Cardiac muscle cell (in vitro differentiated cells and primary cell): ENCODE data around the gene MLXIPL. TPM values are rescaled to one million over a fixed set of nuclear protein-coding genes. Genes with fewer than 3 reads are reported as not detected.
A peak's percentile ranks its signal among the peaks of the same experiment; 100 is the strongest.
"Not testable (repeated sequence)": the region's sequence is repeated elsewhere in the genome, so short reads cannot be mapped to it uniquely, and the experiment has no call there.

Experiments
- DNase-seq, 2 donors: peaks; one replicate each; pipeline versions ENCODE4 v3.0.0 to v3.0.0-alpha.2; 2010 to 2017; ENCODE audit warnings: low read depth in 1 of 2, low spot score in 1 of 2
- H3K27ac ChIP-seq: fragments of 200-600 bp; sonication (generic); 2 replicates; pipeline ENCODE4 v1.5.1; 2016
- H3K27me3 ChIP-seq: fragments of 200-600 bp; sonication (generic); 2 replicates; pipeline ENCODE4 v1.6.0; 2016; ENCODE audit warnings: control low read depth
- H3K36me3 ChIP-seq: fragments of 200-600 bp; sonication (generic); 2 replicates; pipeline ENCODE4 v1.5.1; 2016; ENCODE audit warnings: control low read depth
- H3K4me1 ChIP-seq: fragments of 200-600 bp; sonication (generic); 2 replicates; pipeline ENCODE4 v1.8.1; 2017; ENCODE audit warnings: low read depth, mild to moderate bottlenecking, mixed run types
- H3K4me3 ChIP-seq: fragments of 200-600 bp; sonication (generic); 2 replicates; pipeline ENCODE4 v1.5.1; 2016; ENCODE audit warnings: mild to moderate bottlenecking
- H3K9me3 ChIP-seq: fragments of 200-600 bp; sonication (generic); 2 replicates; pipeline ENCODE4 v1.5.1; 2017; ENCODE audit warnings: low read depth, mild to moderate bottlenecking, control low read depth
- CTCF ChIP-seq: IDR thresholded peaks from 2 replicates; pipeline ENCODE4 v1.5.1; 2012; ENCODE audit warnings: low read depth, mild to moderate bottlenecking, low read length
- polyA plus RNA-seq: library from polyadenylated mRNA; unstranded; fragments of >200 nt; fragmentation: Nextera tagmentation; extraction: Ambion mirVana; gene quantifications from 2 replicates; pipeline ENCODE4 v1.2.1, GENCODE V29; 2016
- total RNA-seq: library from RNA; depleted of rRNA; stranded (reverse); fragments of >200 nt; gene quantifications from 2 replicates; pipeline ENCODE4 v1.2.3, GENCODE V29; 2016

Gene MLXIPL
- total and polyA plus RNA-seq, 2 experiments from 2014 or later: 1.2 to 1.8 TPM

DNA sequence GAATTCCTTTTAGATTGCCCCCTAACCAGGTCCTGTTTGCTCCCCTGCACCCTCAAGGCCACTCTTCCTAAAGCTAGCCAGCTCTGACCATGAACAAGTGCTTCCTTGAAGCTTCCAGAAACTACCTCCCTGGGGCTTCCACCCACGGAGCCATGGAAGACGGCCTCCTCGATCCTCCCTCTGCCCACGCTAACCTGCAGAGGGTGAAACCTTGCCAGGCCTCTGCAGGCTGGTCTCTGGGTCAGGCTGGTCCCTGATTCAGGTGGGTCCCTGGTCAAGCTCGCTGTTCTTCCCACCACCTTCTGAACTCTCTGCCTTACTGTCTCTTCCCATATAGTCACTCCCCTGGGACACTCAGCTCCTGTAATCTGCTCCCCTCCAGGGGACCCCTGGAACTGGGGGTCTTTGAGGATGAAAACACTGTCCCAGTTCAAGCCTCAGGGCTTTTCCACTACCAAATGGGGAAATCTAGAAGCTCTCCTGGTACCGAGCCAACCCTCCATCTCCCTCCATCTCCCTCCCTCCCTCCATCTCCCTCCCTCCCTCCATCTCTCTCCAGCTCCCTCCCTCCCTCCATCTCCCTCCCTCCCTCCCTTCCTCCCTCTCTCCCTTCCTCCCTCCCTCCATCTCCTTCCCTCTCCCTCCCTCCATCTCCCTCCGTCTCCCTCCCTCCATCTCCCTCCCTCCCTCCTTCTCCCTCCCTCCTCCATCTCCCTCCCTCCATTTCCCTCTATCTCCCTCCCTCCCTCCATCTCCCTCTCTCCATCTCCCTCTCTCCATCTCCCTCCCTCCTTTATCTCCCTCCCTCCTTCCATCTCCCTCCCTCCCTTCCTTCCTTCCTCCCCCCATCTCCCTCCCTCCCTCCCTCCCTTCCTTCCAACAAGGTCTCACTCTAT lies 2.9 kb downstream of the MLXIPL start:
- H3K4me3 ChIP-seq: no peak overlapping the region
- no peaks in the 10 kb centered on the region for H3K9me3 ChIP-seq
- H3K27me3 ChIP-seq: peaks cover 40% of the 10 kb centered on the region
- no peak for TF ChIP-seq CTCF
- no peak overlapping the region for H3K27ac ChIP-seq
- H3K36me3 ChIP-seq: no peaks in the 10 kb centered on the region
- no peaks in the 10 kb centered on the region for H3K4me1 ChIP-seq
- no peak for DNase-seq

DNA sequence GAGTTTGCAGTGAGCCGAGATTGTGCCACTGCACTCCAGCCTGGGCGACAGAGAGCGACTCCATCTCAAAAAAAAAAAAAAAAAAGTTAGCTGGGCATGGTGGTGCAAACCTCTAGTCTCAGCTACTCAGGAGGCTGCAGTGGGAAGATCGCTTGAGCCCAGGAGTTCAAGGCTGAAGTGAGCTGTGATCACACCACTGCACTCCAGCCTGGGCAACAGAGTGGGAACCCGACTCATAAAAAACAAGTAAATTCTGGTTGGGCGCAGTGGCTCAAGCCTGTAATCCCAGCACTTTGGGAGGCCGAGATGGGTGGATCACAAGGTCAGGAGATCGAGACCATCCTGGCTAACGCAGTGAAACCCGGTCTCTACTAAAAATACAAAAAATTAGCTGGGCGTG lies 4.9 kb downstream of the MLXIPL start:
- H3K9me3 ChIP-seq, H3K4me3 ChIP-seq, H3K27ac ChIP-seq, DNase-seq, H3K4me1 ChIP-seq, H3K36me3 ChIP-seq: not testable (repeated sequence)
- peaks cover 26% of the 10 kb centered on the region for H3K27me3 ChIP-seq

- no peak overlapping the region for H3K27ac ChIP-seq
- no peaks in the 10 kb centered on the region for H3K9me3 ChIP-seq
- H3K4me3 ChIP-seq: no peak overlapping the region
- no peaks in the 10 kb centered on the region for H3K36me3 ChIP-seq
- no peaks in the 10 kb centered on the region for H3K4me1 ChIP-seq
- TF ChIP-seq CTCF: no peak
- peaks cover 17% of the 10 kb centered on the region for H3K27me3 ChIP-seq
- no peak for DNase-seq
Observed at GRCh38 chr7:73618538-73618937, 5.8 kb downstream of the MLXIPL start.

DNA sequence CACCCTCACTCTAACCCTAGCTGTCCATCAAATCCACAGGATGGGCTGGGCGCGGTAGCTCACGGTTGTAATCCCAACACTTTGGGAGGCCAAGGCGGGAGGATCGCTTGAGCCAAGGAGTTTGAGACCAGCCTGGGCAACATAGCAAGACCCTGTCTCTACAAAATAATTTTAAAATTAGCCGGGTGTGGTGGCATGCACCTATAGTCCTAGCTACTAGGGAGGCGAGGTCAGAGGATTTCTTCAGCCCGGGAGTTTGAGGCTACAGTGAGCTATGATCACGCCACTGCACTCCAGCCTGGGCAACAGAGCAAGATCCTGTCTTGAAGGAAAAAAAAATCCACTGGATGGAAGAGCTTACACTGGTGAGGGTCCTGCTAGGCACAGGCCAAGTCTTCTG lies 6.8 kb downstream of the MLXIPL start:
- not testable (repeated sequence) for DNase-seq, H3K27ac ChIP-seq, H3K9me3 ChIP-seq, H3K36me3 ChIP-seq, H3K27me3 ChIP-seq, H3K4me3 ChIP-seq, H3K4me1 ChIP-seq

- no peaks in the 10 kb centered on the region for H3K36me3 ChIP-seq
- H3K9me3 ChIP-seq: no peaks in the 10 kb centered on the region
- no peaks in the 10 kb centered on the region for H3K27me3 ChIP-seq
- TF ChIP-seq CTCF: no peak
- no peak overlapping the region for H3K27ac ChIP-seq
- H3K4me3 ChIP-seq: no peak overlapping the region
- peak in 1 of 2 donors; percentile 32 for DNase-seq
- H3K4me1 ChIP-seq: no peaks in the 10 kb centered on the region
Observed at GRCh38 chr7:73615886-73616285, 8.4 kb downstream of the MLXIPL start.

DNA sequence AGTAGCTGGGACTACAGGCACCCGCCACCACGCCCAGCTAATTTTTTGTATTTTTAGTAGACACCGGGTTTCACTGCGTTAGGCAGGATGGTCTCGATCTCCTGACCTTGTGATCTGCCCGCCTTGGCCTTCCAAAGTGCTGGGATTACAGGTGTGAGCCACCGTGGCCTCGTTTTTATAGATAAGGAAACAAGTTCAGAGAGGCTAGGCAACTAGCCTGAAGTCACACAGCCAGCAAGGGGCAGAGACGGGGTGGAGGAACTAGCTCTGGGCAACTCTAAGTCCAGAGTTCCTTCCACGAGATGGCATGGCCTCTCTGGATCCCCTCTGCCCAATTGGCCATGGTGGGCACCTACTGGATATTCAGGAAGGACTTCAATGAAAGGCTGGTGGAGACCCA lies 9.4 kb downstream of the MLXIPL start:
- not testable (repeated sequence) for H3K4me1 ChIP-seq, H3K36me3 ChIP-seq, H3K9me3 ChIP-seq, H3K27me3 ChIP-seq, H3K4me3 ChIP-seq, DNase-seq, H3K27ac ChIP-seq

DNA sequence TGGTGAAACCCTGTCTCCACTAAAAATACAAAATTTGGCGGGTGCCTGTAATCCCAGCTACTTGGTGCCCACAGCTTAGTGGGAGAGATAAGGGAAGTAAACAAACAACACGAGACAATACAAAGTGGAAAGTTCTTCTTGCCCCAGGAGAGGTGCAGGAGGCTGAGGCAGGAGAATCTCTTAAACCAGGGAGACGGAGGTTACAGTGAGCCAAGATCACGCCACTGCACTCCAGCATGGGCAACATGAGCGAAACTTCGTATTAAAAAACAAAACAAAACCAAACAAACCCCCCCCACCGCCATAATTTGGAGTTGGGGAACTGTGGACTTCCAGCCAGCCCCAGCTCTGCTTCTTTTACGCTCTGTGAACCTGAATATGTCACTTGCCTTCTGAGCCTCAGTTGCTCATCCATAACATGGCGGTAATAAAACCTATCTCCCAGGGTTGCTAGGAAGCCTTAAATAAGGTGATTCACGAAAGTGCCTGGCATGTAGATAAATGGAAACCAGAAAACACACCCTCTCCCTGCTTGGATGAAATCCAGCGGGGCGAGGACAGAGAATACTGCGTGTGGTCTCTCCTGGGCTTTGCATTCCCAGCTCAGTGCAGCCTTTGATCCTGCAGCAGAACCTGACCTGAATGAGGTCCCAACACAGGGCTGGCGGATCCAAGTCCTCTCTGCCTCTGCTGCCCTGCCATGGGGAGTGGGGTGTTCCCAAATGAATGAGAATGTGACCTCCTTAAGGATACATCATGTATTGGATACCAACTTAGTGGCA lies 10.2 kb downstream of the MLXIPL start:
- no peak for DNase-seq

More for the DNA sequence above, 10.2 kb downstream of the MLXIPL start:
- Histone ChIP-seq H3K27ac (no peak overlapping the region), H3K9me3 (no peaks in the 10 kb centered on the region), H3K36me3 (no peaks in the 10 kb centered on the region), H3K4me3 (no peak overlapping the region), H3K27me3 (no peaks in the 10 kb centered on the region), H3K4me1 (no peaks in the 10 kb centered on the region)
- TF ChIP-seq CTCF: no peak
